NB4 (cell line): ENCODE measurements around the gene PDCD11.

Experiments used
- DNase-seq: peaks from one replicate; pipeline ENCODE4 v3.0.0; 2010; ENCODE audit warnings: low read depth
- H3K4me3 ChIP-seq: one replicate; pipeline ENCODE4 v1.5.1; 2011; ENCODE audit warnings: mild to moderate bottlenecking, low read depth, low read length, moderate library complexity
- MYC ChIP-seq: IDR thresholded peaks from 2 replicates; pipeline ENCODE4 v1.6.1; 2011; ENCODE audit warnings: low read depth, low read length
- POLR2A ChIP-seq: IDR thresholded peaks from 2 replicates; pipeline ENCODE4 v1.6.1; 2011; ENCODE audit warnings: mild to moderate bottlenecking; ENCODE audit not compliant: insufficient read length; ENCODE audit errors: extremely low read depth
- TF ChIP-seq, protein P1 (sequence below): IDR thresholded peaks from one replicate; pipeline ENCODE4 v1.5.1; 2012; ENCODE audit warnings: low read depth, low read length
- TF ChIP-seq, protein P2 (sequence below): IDR thresholded peaks from 2 replicates; pipeline ENCODE4 v1.6.1; 2011; ENCODE audit warnings: low read depth, low read length

The PDCD11 gene

DNA sequence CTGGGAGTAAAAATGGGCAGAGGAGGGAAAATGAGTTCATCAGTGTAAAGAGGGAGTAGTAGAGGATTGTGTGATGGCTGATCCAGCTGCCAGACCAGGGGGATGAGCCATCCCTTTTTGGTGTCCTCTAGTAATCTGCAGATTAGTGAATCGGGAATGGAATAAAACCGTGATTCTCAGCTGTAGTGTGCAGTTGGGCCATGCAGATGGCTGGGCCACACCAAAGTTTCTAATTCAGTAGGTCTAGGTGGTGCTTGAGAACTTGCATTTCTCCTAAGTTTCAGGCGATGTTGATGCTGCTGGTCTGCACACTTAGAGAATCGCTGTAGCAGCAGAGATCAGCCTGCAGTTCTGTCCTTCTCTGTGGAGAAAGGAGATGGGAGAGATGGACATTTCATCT lies 22.7 kb downstream of the PDCD11 start:
- DNase-seq: no peak
- H3K4me3 ChIP-seq: no peak overlapping the region
- TF ChIP-seq MYC: no peak

DNA sequence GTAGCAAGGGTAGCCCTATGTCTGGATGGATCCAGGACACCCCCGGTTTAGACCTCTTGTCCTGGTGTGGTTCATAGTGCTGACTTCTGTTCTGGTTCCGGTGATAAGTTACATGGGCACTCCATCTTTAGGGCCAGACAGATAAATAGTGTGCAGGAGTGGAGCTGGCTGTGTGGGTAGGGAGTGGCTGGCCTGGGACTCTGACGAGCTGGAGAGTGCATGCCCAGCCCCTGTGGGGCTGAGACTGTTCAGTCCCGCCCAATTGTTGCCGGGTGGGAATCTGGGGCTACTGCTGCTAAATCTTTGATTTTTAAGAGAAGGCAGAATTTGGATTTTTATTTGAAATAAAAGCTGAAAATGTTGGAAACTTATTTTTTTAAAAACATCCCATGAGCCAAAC lies 27.3 kb downstream of the PDCD11 start:
- no peak for DNase-seq
- no peak overlapping the region for H3K4me3 ChIP-seq
- no peak for TF ChIP-seq MYC
- TF ChIP-seq POLR2A: no peak
- TF ChIP-seq, protein P1, sequence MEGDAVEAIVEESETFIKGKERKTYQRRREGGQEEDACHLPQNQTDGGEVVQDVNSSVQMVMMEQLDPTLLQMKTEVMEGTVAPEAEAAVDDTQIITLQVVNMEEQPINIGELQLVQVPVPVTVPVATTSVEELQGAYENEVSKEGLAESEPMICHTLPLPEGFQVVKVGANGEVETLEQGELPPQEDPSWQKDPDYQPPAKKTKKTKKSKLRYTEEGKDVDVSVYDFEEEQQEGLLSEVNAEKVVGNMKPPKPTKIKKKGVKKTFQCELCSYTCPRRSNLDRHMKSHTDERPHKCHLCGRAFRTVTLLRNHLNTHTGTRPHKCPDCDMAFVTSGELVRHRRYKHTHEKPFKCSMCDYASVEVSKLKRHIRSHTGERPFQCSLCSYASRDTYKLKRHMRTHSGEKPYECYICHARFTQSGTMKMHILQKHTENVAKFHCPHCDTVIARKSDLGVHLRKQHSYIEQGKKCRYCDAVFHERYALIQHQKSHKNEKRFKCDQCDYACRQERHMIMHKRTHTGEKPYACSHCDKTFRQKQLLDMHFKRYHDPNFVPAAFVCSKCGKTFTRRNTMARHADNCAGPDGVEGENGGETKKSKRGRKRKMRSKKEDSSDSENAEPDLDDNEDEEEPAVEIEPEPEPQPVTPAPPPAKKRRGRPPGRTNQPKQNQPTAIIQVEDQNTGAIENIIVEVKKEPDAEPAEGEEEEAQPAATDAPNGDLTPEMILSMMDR: no peak
- TF ChIP-seq, protein P2, sequence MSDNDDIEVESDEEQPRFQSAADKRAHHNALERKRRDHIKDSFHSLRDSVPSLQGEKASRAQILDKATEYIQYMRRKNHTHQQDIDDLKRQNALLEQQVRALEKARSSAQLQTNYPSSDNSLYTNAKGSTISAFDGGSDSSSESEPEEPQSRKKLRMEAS: no peak

DNA sequence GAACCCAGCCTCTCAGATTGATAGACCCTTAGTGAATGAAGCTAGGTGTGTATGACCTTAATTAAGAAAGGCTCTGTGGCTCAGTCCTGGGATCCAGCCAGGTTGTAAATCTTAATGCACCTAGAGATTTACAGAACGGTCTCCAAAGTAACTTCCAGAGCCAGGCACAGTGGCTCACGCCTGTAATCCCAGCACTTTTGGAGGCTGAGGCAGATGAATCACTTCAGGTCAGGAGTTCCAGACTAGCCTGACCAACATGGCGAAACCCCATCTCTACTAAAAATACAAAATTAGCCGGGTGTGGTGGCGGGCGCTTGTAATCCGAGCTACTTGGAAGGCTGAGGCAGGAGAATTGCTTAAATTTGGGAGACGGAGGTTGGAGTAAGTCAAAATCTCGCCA lies 31.4 kb downstream of the PDCD11 start:
- H3K4me3 ChIP-seq: no peak overlapping the region
- no peak for DNase-seq
- TF ChIP-seq MYC (no peak), POLR2A (no peak)
- TF ChIP-seq, protein P2: no peak
- TF ChIP-seq, protein P1: no peak

DNA sequence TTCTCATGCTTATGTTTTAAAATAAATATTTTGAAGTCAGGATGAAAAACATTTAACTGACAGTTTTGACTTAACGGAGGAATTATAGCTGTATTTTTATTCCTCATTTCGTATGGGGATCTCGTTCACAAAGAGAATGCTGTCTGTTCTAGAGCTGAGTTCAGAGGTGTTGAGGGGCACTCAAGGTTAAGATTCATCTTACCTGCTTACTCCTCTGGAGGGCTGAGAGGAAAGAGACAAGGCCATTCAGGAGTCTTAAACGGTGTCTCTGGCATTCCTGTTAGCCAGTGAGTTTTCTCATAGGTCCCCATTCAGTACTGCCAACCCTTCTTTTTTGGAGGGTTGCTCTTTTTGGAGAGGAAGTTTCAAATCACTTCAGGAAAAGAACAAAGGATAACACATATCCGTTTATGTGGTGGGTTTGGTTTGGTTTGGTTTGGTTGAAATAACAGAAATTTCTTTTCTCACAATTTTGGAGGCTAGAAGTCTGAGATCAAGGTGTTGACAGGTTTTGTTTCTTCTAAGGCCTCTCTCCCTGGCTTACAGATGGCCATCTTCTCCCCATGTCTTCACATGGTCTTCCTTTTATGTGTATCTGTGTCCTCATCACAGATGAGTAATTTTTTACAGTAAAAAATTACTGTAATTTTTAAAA lies 32.7 kb downstream of the PDCD11 start:
- H3K4me3 ChIP-seq: no peak overlapping the region
- DNase-seq: no peak
- TF ChIP-seq MYC (no peak), POLR2A (no peak)
- TF ChIP-seq, protein P2: no peak

DNA sequence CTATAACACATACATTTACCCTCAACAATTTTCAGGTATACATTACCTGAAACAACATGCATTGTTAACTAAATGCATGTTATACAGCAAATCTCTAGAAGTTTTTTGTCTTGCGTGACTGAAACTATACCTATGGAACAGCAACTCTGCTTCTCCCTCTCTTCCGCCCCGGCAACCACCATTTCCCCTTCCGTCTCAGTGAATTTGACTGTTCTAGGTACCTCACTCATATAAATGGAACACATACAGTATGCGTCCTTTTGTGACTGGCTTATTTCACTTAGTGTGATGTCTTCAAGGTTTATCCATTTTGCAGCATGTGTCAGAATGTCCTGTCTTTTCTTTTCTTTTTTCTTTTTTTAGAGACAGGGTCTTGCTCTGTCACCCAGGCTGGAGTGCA lies 33.2 kb downstream of the PDCD11 start:
- TF ChIP-seq MYC (no peak), POLR2A (no peak)
- TF ChIP-seq, protein P1: no peak
- TF ChIP-seq, protein P2: no peak
- DNase-seq: no peak
- H3K4me3 ChIP-seq: no peak overlapping the region

DNA sequence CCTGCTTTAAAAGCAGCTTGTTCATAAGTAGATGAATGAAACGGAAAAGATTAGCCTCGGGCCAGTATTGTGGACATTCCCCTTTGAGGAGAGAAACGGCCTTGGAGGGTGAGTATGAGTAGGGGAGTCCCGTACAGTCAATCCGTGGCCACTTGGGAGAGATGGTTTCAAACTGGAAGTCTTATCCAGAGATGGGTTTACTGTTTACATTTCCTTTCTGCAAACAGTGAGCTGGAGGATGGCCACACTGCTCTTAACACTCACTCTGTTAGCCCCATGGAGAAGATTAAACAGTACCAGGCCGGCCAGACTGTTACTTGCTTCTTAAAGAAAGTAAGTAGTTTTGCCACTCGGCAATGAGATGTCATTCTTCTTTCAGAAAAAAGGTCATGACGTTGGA lies 35.5 kb downstream of the PDCD11 start:
- TF ChIP-seq, protein P2: no peak
- TF ChIP-seq MYC (no peak), POLR2A (no peak)
- TF ChIP-seq, protein P1: no peak
- H3K4me3 ChIP-seq: no peak overlapping the region
- DNase-seq: no peak
